Smooth muscle cell (in vitro differentiated cells): Measurements from ENCODE around the gene CHKA. TPM values are rescaled to one million over a fixed set of nuclear protein-coding genes. Genes with fewer than 3 reads are reported as not detected.

Source experiments
- DNase-seq: peaks from one replicate; lab custom pipeline; 2025; ENCODE audit not compliant: unreplicated experiment; lab: John Stamatoyannopoulos, UW
- H2AFZ ChIP-seq: fragments of 200-600 bp; sonication (generic); 2 replicates; pipeline ENCODE4 v1.6.0; 2016; ENCODE audit warnings: antibody characterized with exemption, low read depth, mild to moderate bottlenecking
- H3F3A ChIP-seq: fragments of 200-600 bp; sonication (generic); 2 replicates; pipeline ENCODE4 v1.6.0; 2017; ENCODE audit warnings: antibody characterized with exemption, low read depth
- H3K27ac ChIP-seq: fragments of 200-600 bp; sonication (generic); 2 replicates; pipeline ENCODE4 v1.5.1; 2016; ENCODE audit warnings: low read depth, mild to moderate bottlenecking
- H3K27me3 ChIP-seq: fragments of 200-600 bp; sonication (generic); 2 replicates; pipeline ENCODE4 v1.6.1; 2016; ENCODE audit warnings: low read depth, mild to moderate bottlenecking
- H3K36me3 ChIP-seq: fragments of 200-600 bp; sonication (generic); 2 replicates; pipeline ENCODE4 v1.5.1; 2016; ENCODE audit warnings: low read depth
- H3K4me1 ChIP-seq: fragments of 200-600 bp; sonication (generic); 2 replicates; pipeline ENCODE4 v1.5.1; 2016; ENCODE audit warnings: low read depth
- H3K4me2 ChIP-seq: fragments of 200-600 bp; sonication (generic); 2 replicates; pipeline ENCODE4 v1.6.0; 2016; ENCODE audit warnings: mild to moderate bottlenecking
- H3K4me3 ChIP-seq: fragments of 200-600 bp; sonication (generic); 2 replicates; pipeline ENCODE4 v1.5.1; 2016; ENCODE audit warnings: mild to moderate bottlenecking
- H3K79me2 ChIP-seq: fragments of 200-600 bp; sonication (generic); 2 replicates; pipeline ENCODE4 v1.6.0; 2016; ENCODE audit warnings: low read depth, mild to moderate bottlenecking
- H3K9ac ChIP-seq: fragments of 200-600 bp; sonication (generic); 2 replicates; pipeline ENCODE4 v1.6.0; 2016; ENCODE audit warnings: low read depth
- H3K9me3 ChIP-seq: fragments of 200-600 bp; sonication (generic); replicated peaks from 2 replicates; pipeline ENCODE4 v1.5.1; 2016; ENCODE audit warnings: low read depth
- H4K20me1 ChIP-seq: fragments of 200-600 bp; sonication (generic); 2 replicates; pipeline ENCODE4 v1.6.0; 2016; ENCODE audit warnings: low read depth
- WGBS: methylation state at CpG from one replicate; pipeline ENCODE4 v1.1.7; 2016; ENCODE audit warnings: low lambda C conversion rate; 5-methylcytosine and 5-hydroxymethylcytosine counted together
- polyA plus RNA-seq: library from polyadenylated mRNA; unstranded; fragments of >200 nt; fragmentation: Nextera tagmentation; extraction: Ambion mirVana; gene quantifications from 2 replicates; pipeline ENCODE4 v1.2.1, GENCODE V29; 2016
- total RNA-seq: library from RNA; depleted of rRNA; stranded (reverse); fragments of >200 nt; gene quantifications from 2 replicates; pipeline ENCODE4 v1.2.3, GENCODE V29; 2014
- TF ChIP-seq, protein P1 (sequence below): fragments of 200-600 bp; sonication (generic); IDR thresholded peaks from 2 replicates; pipeline ENCODE4 v1.5.1; 2017; ENCODE audit warnings: borderline replicate concordance, mild to moderate bottlenecking, antibody characterized with exemption; ENCODE audit not compliant: insufficient read depth, poor library complexity, severe bottlenecking

Gene CHKA
- total and polyA plus RNA-seq, 2 experiments from 2014 or later, result 19.9 to 31.1 TPM

GRCh38 chr11:68021167-68021787 lies 99.9 kb downstream of the CHKA start:
- Histone ChIP-seq H4K20me1 (no peaks in the 10 kb centered on the region), H2AFZ (no peak overlapping the region), H3K27ac (no peak overlapping the region), H3K9me3 (no peaks in the 10 kb centered on the region), H3K36me3 (peaks cover 11% of the 10 kb centered on the region), H3K4me3 (no peak overlapping the region), H3K4me2 (no peak overlapping the region), H3K79me2 (no peaks in the 10 kb centered on the region), H3K9ac (no peak overlapping the region), H3K27me3 (no peaks in the 10 kb centered on the region), H3F3A (no peaks in the 10 kb centered on the region), H3K4me1 (no peaks in the 10 kb centered on the region)
- 74% methylated on average over 24 of the region's 27 CpGs for WGBS
- no peak for DNase-seq
- TF ChIP-seq, protein P1, sequence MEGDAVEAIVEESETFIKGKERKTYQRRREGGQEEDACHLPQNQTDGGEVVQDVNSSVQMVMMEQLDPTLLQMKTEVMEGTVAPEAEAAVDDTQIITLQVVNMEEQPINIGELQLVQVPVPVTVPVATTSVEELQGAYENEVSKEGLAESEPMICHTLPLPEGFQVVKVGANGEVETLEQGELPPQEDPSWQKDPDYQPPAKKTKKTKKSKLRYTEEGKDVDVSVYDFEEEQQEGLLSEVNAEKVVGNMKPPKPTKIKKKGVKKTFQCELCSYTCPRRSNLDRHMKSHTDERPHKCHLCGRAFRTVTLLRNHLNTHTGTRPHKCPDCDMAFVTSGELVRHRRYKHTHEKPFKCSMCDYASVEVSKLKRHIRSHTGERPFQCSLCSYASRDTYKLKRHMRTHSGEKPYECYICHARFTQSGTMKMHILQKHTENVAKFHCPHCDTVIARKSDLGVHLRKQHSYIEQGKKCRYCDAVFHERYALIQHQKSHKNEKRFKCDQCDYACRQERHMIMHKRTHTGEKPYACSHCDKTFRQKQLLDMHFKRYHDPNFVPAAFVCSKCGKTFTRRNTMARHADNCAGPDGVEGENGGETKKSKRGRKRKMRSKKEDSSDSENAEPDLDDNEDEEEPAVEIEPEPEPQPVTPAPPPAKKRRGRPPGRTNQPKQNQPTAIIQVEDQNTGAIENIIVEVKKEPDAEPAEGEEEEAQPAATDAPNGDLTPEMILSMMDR, result no peak

DNA sequence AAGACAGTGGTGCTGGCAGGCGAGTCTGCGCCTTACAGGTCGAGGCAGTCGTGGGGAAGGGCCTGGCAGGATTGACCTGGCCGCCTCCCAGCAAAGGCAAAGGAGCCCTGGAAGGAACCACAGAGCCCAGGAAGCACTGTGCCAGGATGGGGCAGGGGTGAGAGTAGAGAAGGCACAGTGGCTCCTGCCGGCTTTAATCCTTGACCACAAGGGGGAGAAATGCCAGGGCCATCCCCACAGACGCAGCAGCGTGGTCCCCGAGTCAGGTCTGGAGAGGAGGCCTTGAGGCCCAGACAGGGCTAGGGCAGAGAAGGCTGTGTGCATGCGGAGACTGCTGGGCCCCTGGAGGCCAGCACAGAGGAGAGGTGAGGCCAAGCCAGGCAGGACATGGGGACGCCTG lies 100.6 kb downstream of the CHKA start:
- Histone ChIP-seq H3K79me2 (no peaks in the 10 kb centered on the region), H2AFZ (no peak overlapping the region), H3K4me2 (no peak overlapping the region), H4K20me1 (no peaks in the 10 kb centered on the region), H3K4me1 (no peaks in the 10 kb centered on the region), H3K9ac (no peak overlapping the region), H3K27me3 (no peaks in the 10 kb centered on the region), H3F3A (no peaks in the 10 kb centered on the region), H3K4me3 (no peak overlapping the region), H3K36me3 (peaks cover 11% of the 10 kb centered on the region), H3K9me3 (no peaks in the 10 kb centered on the region), H3K27ac (no peak overlapping the region)
- no peak for DNase-seq
- WGBS, result 43% methylated on average over 11 of the region's 11 CpGs
- TF ChIP-seq, protein P1, result peak; percentile 22

DNA sequence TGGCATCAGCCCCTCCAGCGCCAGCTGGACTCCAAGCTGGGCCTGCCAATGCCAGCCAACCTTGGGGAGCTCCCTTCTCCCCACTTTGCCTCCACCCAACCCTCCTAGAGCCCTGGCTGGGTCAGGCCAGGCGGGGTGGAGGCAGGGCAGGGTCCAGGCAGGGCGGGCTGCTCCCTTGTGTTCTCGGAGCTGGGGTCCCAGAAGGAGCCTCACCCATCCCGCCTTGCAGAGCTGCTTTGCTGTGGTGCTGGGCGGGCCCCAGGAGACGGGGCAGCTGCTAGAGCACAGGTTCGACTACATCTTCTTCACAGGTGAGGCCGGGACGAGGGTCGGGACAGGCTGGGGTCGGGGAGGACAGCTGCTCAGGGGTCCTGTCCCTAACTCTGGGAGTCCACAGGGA lies 101.7 kb downstream of the CHKA start:
- no peak overlapping the region for H3K4me3 ChIP-seq
- H2AFZ ChIP-seq, result no peak overlapping the region
- no peaks in the 10 kb centered on the region for H3K27me3 ChIP-seq
- no peak overlapping the region for H3K9ac ChIP-seq
- no peaks in the 10 kb centered on the region for H3F3A ChIP-seq
- DNase-seq, result no peak
- WGBS, result 96% methylated on average over 12 of the region's 12 CpGs
- H3K4me2 ChIP-seq, result no peak overlapping the region
- no peak overlapping the region for H3K27ac ChIP-seq
- H3K36me3 ChIP-seq, result peaks cover 5% of the 10 kb centered on the region
- H3K79me2 ChIP-seq, result no peaks in the 10 kb centered on the region
- H3K4me1 ChIP-seq, result no peaks in the 10 kb centered on the region
- no peaks in the 10 kb centered on the region for H4K20me1 ChIP-seq
- H3K9me3 ChIP-seq, result no peaks in the 10 kb centered on the region
- TF ChIP-seq, protein P1, result no peak

DNA sequence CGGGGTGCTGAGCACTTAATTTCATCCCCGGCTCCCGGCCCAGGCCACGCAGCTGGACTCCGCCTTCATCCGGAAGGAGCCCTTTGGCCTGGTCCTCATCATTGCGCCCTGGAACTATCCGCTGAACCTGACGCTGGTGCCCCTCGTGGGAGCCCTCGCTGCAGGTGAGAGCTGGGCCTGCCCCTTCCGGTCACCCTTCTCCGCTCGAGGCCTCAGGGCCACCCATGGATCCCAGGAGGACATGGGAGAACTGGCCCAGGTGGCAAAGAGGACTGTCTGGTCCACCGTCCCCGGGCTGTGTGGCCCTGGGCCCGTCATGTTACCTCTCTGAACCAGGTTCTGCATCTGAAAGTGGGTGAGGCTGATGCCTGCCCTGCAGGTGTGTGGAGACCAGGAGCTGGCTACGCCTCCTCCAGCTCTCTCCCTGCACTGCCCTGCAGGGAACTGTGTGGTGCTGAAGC lies 102.4 kb downstream of the CHKA start:
- 92% methylated on average over 18 of the region's 18 CpGs for WGBS

More for the DNA sequence above, 102.4 kb downstream of the CHKA start:
- H3K4me2 ChIP-seq, result no peak overlapping the region
- no peak for DNase-seq
- no peaks in the 10 kb centered on the region for H3K36me3 ChIP-seq
- H3K27ac ChIP-seq, result no peak overlapping the region
- no peaks in the 10 kb centered on the region for H4K20me1 ChIP-seq
- H3K9me3 ChIP-seq, result no peaks in the 10 kb centered on the region
- no peak overlapping the region for H3K4me3 ChIP-seq
- H3F3A ChIP-seq, result no peaks in the 10 kb centered on the region
- no peaks in the 10 kb centered on the region for H3K79me2 ChIP-seq
- no peak overlapping the region for H2AFZ ChIP-seq
- TF ChIP-seq, protein P1, result no peak
- H3K9ac ChIP-seq, result no peak overlapping the region
- H3K27me3 ChIP-seq, result no peaks in the 10 kb centered on the region
- no peaks in the 10 kb centered on the region for H3K4me1 ChIP-seq
